H1 (cell line): ENCODE results near the gene DYRK1A. TPM values are rescaled to one million over a fixed set of nuclear protein-coding genes. Genes with fewer than 3 reads are reported as not detected.

ENCODE experiments used
- NANOG ChIP-seq: IDR thresholded peaks from 2 replicates; pipeline ENCODE4 v1.6.1; 2011; ENCODE audit warnings: low read length, low read depth, mild to moderate bottlenecking, inconsistent platforms; ENCODE audit not compliant: insufficient read depth, poor library complexity, severe bottlenecking
- polyA plus RNA-seq, 7 experiments: library from polyadenylated mRNA; depleted of rRNA in 3 of 7; stranded (reverse) in 5 of 7; unstranded in 2 of 7; fragments of >200 nt in 5 of 7; fragments of 200-250 nt in 2 of 7; gene quantifications; 1 replicate in 5 of 7; 2 replicates in 1 of 7; 4 replicates in 1 of 7; pipeline versions ENCODE4 v1.2.1 to v1.2.3, GENCODE V29; 2011 to 2013; ENCODE audit warnings: missing spikeins in 2 of 7, mixed read lengths in 2 of 7
- total RNA-seq: library from RNA; stranded (reverse); fragmentation: NEBNext Ultra II Directional; extraction: Animal tissue kit (Norgen Biotek cat#: 25700); gene quantifications from 2 replicates; pipeline ENCODE4 v1.2.1, GENCODE V29; 2021

DYRK1A gene
- total and polyA plus RNA-seq, 2 of the 8 experiments (the other 6 are each of a cell fraction or from before 2014, with no cell fraction given) = 61.1 to 62.2 TPM

DNA sequence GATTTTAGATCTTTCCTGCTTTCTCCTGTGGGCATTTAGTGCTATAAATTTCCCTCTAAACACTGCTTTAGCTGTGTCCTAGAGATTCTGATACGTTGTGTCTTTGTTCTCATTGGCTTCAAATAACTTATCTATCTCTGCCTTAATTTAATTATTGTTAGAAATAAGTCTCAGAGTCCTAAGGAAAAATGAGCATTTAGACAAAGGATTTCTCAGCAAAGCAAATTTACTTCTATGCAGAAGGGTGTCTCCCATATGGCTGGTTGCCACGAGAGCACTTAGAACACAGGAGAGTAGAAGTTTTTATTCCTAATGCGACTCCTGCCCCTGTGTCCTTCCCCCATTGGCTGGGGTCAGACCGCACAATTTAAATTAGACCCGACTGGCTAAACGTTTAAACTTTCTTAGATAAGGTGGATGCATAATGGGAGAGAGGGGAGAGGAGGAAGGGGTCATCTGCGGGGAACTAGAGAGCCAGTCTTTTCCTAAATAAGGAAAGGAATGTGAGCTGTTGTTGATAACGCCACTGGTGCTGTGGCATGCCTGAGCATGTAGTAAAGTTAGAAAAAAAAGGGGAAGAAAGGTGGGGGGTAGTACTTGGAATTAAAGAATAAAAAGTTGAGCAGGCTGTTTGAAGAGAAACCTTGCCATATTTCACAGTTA lies 170.2 kb downstream of the DYRK1A start (continued):
- TF ChIP-seq NANOG = no peak
- TF ChIP-seq, all 59 proteins: peak for 3
